ENCODE measurements around the gene AGFG1.

DNA sequence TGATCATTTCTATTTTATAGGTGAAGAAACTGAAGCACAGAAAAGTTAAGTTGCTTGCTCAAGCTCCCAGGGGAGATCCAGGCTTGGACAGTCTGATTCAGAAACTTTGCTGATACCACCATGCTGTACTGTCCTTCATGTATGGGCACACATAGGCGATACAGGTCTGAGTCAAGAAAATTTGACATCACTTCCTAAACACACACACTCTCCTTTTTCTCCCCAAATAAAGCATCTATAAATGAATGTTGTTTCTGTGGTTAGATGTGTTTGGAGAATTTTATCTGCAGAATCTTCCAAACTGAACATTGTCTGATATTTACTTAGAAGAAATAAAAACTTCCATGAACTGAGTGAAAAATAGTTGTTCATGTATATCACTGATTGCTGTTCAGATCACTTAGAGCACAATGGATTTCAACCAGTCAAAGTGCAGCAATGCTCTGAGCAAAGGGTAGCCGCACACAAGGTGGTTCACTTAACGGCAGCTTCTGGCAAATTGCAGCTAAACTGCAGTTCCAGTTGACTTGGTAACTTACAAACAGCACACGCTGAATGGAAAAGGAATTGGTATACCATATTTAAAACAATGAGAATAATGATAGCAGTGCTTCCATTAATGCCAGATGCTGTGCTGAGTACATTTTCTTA is 10.0 kb upstream of the AGFG1 start:
- TF ChIP-seq, protein P1, sequence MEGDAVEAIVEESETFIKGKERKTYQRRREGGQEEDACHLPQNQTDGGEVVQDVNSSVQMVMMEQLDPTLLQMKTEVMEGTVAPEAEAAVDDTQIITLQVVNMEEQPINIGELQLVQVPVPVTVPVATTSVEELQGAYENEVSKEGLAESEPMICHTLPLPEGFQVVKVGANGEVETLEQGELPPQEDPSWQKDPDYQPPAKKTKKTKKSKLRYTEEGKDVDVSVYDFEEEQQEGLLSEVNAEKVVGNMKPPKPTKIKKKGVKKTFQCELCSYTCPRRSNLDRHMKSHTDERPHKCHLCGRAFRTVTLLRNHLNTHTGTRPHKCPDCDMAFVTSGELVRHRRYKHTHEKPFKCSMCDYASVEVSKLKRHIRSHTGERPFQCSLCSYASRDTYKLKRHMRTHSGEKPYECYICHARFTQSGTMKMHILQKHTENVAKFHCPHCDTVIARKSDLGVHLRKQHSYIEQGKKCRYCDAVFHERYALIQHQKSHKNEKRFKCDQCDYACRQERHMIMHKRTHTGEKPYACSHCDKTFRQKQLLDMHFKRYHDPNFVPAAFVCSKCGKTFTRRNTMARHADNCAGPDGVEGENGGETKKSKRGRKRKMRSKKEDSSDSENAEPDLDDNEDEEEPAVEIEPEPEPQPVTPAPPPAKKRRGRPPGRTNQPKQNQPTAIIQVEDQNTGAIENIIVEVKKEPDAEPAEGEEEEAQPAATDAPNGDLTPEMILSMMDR (IDR thresholded peaks at IDR 0.05) = no peak
- no peak for TF ChIP-seq POLR2A (IDR thresholded peaks at IDR 0.05)
- no peak for TF ChIP-seq POLR2AphosphoS5 (IDR thresholded peaks at IDR 0.05)
- no peak for TF ChIP-seq EP300 (IDR thresholded peaks at IDR 0.05)

Data from upper lobe of left lung (tissue), 4 donors.